Activated CD8-positive, alpha-beta memory T cell treated with anti-CD3 and anti-CD28 coated beads, Interleukin-2, amount 50 U/mL, for 48 hours (primary cell): ENCODE measurements around the gene SMPX.
A peak's percentile ranks its signal among the peaks of the same experiment; 100 is the strongest.
"Not testable (repeated sequence)": the region's sequence is repeated elsewhere in the genome, so short reads cannot be mapped to it uniquely, and the experiment has no call there.

ENCODE experiments used
- DNase-seq: peaks from one replicate; pipeline ENCODE4 v3.0.0-alpha.2; 2020

Gene SMPX

GRCh38 chrX:21757960-21758359 lies at the start of gene SMPX:
SMPX (minus strand) TSS chrX:21758116; CDS start chrX:21754290, 3,826 bp downstream.
- no peak for DNase-seq

GRCh38 chrX:21806691-21807090 lies 48.8 kb upstream of the SMPX start:
- no peak for DNase-seq

- DNase-seq: no peak
These were observed 44.9 kb upstream of the SMPX start for GRCh38 chrX:21802839-21803238.

- no peak for DNase-seq
These were observed 44.2 kb upstream of the SMPX start for GRCh38 chrX:21802054-21802670.

- no peak for DNase-seq
These were observed 42.4 kb upstream of the SMPX start for GRCh38 chrX:21800344-21800770.

- no peak for DNase-seq
These were observed 41.9 kb upstream of the SMPX start for GRCh38 chrX:21799767-21800166.

GRCh38 chrX:21798677-21799219 lies 40.8 kb upstream of the SMPX start:
- DNase-seq: no peak

GRCh38 chrX:21781976-21782375 lies 24.1 kb upstream of the SMPX start:
- no peak for DNase-seq

- DNase-seq: no peak
These were observed 23.6 kb upstream of the SMPX start for GRCh38 chrX:21781525-21781924.

GRCh38 chrX:21779095-21779494 lies 21.2 kb upstream of the SMPX start:
- no peak for DNase-seq

- DNase-seq: no peak
These were observed 20.3 kb upstream of the SMPX start for GRCh38 chrX:21778236-21778635.

- DNase-seq: not testable (repeated sequence)
These were observed 17.2 kb upstream of the SMPX start for GRCh38 chrX:21775128-21775527.

- not testable (repeated sequence) for DNase-seq
These were observed 15.1 kb upstream of the SMPX start for GRCh38 chrX:21773036-21773435.

GRCh38 chrX:21770631-21771321 lies 12.9 kb upstream of the SMPX start:
- DNase-seq: no peak

- no peak for DNase-seq
These were observed 8.2 kb upstream of the SMPX start for GRCh38 chrX:21766101-21766500.

GRCh38 chrX:21764008-21764407 lies 6.1 kb upstream of the SMPX start:
- DNase-seq: no peak

- no peak for DNase-seq
These were observed 572 bp upstream of the SMPX start for GRCh38 chrX:21758488-21758887.

GRCh38 chrX:21756785-21757529 lies 959 bp downstream of the SMPX start:
- no peak for DNase-seq

GRCh38 chrX:21749924-21750323 lies 8.0 kb downstream of the SMPX start:
- no peak for DNase-seq

- no peak for DNase-seq
These were observed 9.7 kb downstream of the SMPX start for GRCh38 chrX:21748235-21748634.

- no peak for DNase-seq
These were observed 10.4 kb downstream of the SMPX start for GRCh38 chrX:21747558-21747957.

- peak; percentile 53 for DNase-seq
These were observed 12.2 kb downstream of the SMPX start for GRCh38 chrX:21745756-21746155.

GRCh38 chrX:21744721-21745120 lies 13.2 kb downstream of the SMPX start:
- DNase-seq: no peak

GRCh38 chrX:21744060-21744459 lies 13.9 kb downstream of the SMPX start:
- no peak for DNase-seq
